Measurements from ENCODE around the gene SELENOM.
A peak's percentile ranks its signal among the peaks of the same experiment; 100 is the strongest.
"Not testable (repeated sequence)": the region's sequence is repeated elsewhere in the genome, so short reads cannot be mapped to it uniquely, and the experiment has no call there.

The SELENOM gene

DNA sequence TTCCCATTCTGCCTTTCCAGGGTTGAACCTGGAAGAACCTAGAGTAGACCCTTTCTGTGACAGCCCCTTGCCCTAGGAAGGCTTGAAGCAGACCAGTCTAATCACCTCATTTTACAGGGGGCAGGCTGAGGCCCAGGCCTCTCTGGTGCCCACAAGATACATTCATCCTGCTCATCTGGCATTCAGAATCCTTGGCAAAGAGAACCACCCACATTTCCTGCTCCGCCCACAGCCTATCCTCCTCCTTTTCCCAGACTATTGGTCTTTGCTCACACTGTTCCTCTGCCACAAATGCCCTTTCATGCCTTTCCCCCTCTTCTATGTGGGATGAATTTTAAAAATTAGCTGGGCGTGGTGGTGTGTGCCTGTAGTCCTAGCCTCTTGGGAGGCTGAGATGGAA, 29.0 kb downstream of the SELENOM start:
- DNase-seq (ENCODE audit: low spot score) = peak; percentile 58

DNA sequence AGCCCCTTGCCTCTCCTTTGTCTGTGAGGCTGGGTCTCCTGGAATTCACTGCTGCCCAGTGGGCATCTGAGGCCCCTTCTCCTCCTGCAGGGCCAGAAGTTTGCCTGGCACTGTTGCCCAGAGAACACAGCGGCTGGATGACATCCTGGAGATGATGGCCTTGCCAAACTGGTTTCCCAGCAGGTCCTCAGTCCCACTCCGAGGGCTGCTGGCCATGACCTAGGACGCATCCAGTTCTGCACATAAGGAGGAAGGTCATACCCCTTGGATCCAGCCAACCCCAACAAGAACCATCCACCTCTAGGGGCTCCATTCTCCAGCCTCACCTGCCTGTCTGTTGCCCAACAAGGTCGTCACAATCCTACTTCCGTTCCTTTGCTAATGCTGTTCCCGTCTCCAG, 29.7 kb downstream of the SELENOM start:
- no peak for DNase-seq (ENCODE audit: low spot score)

DNA sequence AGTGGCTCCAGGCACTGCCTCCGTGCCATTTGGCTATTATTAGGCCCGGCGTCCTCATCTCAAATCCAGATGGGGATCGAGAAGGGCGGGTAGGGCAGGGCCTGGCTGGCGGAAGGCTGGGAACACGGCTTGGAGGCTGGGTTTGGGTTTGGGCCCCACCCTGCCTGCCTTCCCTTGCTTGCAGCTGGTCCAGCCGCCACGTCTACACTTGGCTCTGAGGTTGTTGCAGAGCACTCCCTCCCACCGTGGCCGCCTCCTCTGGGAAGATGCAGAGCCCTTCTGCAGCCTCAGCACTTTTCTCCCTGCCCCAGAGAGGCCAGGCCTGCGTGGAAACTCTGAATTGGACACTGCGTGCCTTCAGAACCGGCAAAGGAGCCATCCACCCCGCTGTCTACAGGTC, 31.4 kb downstream of the SELENOM start:
- DNase-seq (ENCODE audit: low spot score) = peak; percentile 90

DNA sequence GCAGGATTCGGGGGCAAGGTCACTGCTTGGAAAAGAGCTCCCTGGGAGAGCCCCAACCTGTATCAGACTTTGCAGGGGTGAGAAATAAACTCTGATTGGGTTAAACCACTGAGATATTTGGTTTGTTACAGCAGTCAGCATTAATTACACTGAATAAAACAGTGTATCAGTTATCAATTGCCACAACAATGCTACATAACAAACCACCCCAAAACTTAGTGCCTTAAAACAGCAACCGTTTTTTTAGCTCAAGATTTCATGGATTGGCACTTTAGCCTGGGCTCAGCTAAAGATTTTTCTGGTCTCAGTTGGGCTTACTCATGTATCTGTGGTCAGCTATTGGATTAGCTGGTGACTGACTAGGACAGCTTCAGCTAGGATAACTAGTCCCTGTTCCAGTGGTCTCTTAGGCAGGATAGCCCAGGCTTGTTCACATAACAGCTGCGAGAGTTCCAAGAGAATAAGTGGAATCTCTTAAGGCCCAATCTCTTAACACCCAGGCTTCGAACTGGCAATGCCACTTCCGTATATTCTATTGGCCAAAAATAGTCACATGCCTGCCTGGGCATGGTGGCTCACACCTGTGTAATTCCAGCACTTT, 33.7 kb downstream of the SELENOM start:
- DNase-seq (ENCODE audit: low spot score) = not testable (repeated sequence)

DNA sequence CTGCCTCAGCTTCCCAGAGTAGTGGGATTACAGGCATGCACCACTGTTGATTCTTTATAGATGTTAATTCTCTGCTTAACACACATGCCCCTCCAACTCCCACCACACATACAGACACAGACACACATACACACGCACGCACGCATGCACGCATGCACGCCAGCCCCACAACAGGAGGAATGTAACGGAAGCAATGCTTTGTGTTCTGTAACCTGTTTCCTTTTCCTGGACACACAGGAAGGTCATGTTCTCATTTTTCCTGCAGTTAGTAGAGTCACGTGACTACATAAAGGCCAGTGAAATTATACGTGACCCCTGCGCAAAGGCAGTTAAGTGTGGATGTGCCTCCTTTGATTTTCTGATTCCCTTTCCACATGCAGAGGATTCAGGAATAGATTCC, 34.2 kb downstream of the SELENOM start:
- not testable (repeated sequence) for DNase-seq (ENCODE audit: low spot score)

DNA sequence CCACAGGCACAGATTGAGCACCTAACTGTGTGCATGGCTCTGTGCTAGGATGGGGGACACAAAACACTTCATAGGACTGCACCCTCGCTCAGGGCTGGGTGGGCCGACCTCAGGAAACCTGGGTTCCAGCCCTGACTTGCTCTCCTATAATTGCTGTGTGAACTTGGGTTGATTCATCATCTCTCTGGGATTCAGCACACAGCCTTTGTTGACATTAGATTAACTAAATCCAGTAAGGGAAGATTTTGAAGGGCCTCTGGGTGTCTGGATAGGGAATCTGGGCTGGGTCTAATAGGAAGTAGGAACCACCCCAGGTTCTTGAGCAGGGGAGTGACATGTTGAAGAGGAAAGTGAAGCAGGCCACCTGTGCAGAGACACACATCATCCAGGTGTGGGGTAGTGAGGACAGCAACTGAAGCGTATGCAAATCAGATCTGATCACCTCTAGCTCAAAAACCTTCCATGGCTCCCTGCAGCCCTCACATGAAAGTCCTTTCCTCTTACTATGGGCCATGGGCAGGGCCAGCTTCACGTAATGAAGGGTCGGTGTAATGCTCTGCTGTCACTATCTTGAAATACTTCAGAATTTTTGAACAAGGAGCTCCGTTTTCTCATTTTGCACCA, 37.6 kb downstream of the SELENOM start:
- DNase-seq (ENCODE audit: low spot score) = not testable (repeated sequence)

DNA sequence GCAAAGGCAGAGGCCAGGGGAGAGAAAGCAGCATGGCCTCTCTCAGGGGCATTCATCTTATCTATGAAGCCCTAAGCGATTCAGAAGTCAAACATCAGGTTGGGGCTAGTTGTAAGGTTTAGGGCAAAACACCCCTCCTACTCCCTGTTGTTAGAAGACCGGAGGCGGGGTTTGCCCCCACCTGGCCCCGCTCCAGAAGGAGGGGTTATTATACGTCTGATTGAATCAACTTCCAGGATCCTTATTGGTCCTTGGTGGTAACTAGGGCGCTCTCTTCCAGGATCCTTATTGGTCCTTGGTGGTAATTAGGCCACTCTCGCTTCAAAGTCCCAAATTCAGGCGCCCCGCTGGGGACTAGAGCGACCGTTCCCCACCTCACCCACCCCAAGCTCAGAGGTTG, 38.4 kb downstream of the SELENOM start:
- no peak for DNase-seq (ENCODE audit: low spot score)

DNA sequence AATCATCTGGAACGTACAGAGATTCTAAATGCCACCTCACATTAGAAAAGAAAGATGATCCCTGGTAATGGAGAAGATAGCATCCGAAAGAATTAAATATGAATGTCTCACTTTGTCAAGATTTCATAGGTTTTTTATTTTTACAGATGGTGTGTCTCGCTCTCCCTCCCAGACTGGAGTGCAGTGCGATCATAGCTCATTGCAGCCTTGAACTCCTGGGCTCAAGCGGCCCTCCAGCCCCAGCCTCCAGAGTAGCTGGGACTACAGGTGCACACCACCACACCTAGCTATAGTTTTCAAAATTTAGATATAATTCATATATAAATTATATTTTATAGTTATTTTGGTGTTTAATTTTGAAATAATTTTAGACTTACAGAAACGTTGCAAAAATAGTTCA, 43.0 kb downstream of the SELENOM start:
- no peak for DNase-seq (ENCODE audit: low spot score)

DNA sequence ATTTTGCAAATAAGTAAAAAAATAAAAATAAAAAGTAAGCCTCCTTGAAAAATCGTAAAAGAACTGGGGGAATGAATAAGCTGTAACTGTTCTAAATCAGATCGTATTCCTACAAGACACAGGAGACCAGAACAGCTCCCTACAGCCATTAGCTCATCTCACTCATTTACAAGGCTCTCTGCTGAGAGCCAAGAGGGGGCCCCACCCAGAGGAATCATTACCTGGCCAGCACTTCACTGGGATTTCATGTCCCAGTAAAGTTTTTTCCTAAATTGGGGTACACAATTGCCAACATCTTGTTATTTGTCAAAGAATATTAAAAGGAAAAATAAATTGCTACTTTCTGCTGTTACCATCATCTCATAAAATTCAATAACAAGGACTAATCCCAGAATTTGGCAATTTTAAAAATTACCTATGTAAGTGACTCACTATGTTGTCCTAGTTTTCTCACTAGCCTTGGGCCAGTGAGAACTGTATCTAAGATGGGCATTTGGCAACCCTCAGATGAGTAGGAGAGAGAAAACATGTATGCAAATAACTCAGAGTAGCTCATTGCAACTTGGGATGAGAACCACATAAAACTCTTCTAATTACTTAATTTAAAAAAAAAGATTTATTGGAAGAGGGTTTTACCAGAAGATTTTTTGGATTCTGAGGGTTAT, 44.7 kb downstream of the SELENOM start:
- DNase-seq (ENCODE audit: low spot score) = no peak

DNA sequence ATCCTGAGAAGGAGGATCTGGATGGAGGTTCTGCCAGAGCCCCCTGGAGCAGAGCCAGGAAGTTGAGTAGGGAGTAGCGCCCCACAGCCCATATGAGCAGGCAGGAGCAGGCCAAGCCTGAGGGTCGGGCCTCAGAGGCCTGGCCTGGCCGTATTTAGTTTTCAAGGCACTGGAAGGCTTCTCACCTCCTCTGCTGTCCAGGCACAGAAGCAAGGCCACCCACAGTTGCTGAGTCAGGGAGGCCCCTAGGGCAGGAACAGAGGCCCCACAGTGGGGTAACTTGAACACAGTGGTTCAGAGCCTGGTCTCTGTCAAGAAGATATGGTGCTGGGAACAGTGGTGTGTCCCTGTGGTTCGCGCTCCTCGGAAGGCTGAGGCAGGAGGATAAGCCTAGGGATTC, 47.7 kb downstream of the SELENOM start:
- DNase-seq (ENCODE audit: low spot score) = not testable (repeated sequence)

DNA sequence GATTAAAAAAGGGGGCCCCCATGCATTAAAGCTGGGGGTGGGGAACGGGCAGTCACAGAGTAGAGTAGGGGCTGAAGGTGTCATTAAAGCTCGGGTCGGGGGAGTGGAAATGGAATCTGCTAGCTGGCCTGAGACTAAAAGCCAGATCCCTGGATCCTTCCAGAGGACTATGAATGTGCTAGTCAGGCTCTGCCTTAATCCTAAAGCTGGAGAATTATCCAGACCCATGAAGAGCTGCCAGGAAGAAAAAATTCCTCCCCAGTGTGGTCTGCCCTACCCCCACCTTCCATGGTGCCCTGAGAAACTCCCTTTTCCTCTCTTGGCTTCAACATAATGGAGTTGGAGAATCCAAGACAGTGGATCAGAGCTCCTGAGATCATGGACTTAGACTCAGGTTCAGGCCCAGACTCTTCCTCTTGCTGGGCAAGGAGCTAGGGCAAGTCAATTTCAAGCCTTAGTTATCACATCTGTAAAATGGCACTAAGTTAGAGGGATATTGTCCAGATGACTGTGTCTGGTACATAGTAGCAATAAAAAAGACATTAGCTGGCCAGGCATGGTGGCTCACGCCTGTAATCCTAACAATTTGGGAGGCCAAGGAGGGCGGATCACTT, 50.3 kb downstream of the SELENOM start:
- no peak for DNase-seq (ENCODE audit: low spot score)

DNA sequence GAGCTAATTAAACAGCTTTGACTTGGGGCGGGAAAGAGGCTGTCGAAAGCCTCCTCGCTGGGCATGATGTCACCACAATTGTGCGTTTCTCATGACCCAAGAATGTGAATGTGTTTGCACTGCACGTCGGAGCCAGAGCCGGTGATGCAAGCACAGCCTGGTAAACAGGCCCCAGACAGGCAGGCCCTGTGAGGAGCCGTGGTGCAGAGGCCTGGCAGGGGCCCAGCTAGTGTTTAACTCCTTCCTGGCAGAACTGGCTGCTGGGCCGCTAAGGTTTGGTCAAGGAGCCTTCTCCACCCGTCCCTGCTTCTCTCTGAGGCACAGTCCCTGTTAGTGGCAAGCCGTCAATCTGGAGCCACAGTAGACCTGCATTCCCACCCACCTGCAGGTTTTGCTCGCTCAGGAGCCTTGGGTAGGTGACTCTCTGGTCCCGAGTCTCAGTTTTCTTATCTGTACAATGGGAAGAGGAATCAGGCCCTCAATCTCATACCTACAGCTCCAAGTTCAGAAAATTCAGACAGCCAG, 51.7 kb downstream of the SELENOM start:
- DNase-seq (ENCODE audit: low spot score) = peak; percentile 95

DNA sequence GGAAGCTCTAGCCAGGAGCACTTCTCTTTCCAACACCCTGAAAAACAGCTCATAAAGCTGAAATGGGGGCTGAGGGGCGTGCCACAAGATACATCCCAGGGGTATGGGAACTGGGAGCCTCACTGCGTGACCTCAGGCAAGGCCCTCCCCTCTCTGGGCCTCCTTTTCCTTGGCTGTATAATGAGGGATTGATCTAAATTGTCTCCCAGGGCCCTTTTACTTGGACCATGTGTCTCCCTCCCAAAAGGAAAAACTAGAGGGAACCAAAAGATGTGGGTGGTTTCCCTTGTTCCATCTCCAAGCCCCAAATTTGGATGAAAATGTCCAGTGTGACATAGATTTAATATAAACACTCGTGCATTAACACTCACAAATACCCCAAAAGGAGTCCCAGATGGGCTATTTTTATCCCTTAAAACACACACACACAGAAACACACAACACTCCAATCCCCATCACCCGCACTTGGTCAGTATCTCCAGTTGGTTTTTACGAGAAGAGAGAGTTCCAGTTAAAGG, 52.2 kb downstream of the SELENOM start:
- DNase-seq (ENCODE audit: low spot score) = no peak
